SK-N-MC (cell line): Measurements from ENCODE around the gene CLEC4M.

Experiments used
- DNase-seq: peaks from one replicate; pipeline ENCODE4 v3.0.0-alpha.2; 2011; ENCODE audit warnings: low read depth, low spot score
- H3K27ac ChIP-seq: fragments of 200-600 bp; sonication (generic); 2 replicates; pipeline ENCODE4 v1.5.1; 2016; ENCODE audit warnings: mixed run types
- H3K36me3 ChIP-seq: fragments of 200-600 bp; sonication (generic); 2 replicates; pipeline ENCODE4 v1.6.1; 2017; ENCODE audit warnings: antibody characterized with exemption, low read length, mixed read lengths; ENCODE audit not compliant: insufficient read depth
- H3K4me3 ChIP-seq: fragments of 200-600 bp; sonication (generic); 2 replicates; pipeline ENCODE4 v1.5.1; 2016
- H3K9ac ChIP-seq: fragments of 200-600 bp; sonication (generic); 2 replicates; pipeline ENCODE4 v1.8.0; 2017; ENCODE audit warnings: mixed run types, mixed read lengths; ENCODE audit not compliant: insufficient read length
- H3K9me3 ChIP-seq: fragments of 200-600 bp; sonication (generic); 2 replicates; pipeline ENCODE4 v1.6.1; 2017; ENCODE audit warnings: low read depth, mild to moderate bottlenecking, antibody characterized with exemption, low read length, moderate library complexity, mixed read lengths
- EZH2 ChIP-seq: fragments of 200-600 bp; sonication (generic); IDR thresholded peaks from one replicate; pipeline ENCODE4 v1.6.1; 2017; ENCODE audit warnings: antibody characterized with exemption
- FOXP2 ChIP-seq: optimal IDR thresholded peaks from 2 replicates; pipeline ENCODE3; 2011; ENCODE audit warnings: mild to moderate bottlenecking, moderate library complexity; ENCODE audit not compliant: insufficient read depth; ENCODE audit errors: extremely low read length, control extremely low read depth
- POLR2AphosphoS5 ChIP-seq: IDR thresholded peaks from 2 replicates; pipeline ENCODE4 v1.6.1; 2012; ENCODE audit warnings: mild to moderate bottlenecking, low read depth, low read length, borderline replicate concordance

The CLEC4M gene

GRCh38 chr19:7738023-7738422 is 25.0 kb upstream of the CLEC4M start:
- Histone ChIP-seq H3K36me3 (no peaks in the 10 kb centered on the region), H3K4me3 (no peak overlapping the region), H3K9ac (no peak overlapping the region), H3K27ac (no peak overlapping the region), H3K9me3 (no peaks in the 10 kb centered on the region)
- TF ChIP-seq EZH2 (no peak), POLR2AphosphoS5 (no peak), FOXP2 (no peak)
- no peak for DNase-seq

GRCh38 chr19:7739211-7739755 is 23.8 kb upstream of the CLEC4M start:
- H3K36me3 ChIP-seq = no peaks in the 10 kb centered on the region
- no peak overlapping the region for H3K27ac ChIP-seq
- TF ChIP-seq EZH2 (no peak), POLR2AphosphoS5 (no peak), FOXP2 (no peak)
- no peak overlapping the region for H3K9ac ChIP-seq
- no peaks in the 10 kb centered on the region for H3K9me3 ChIP-seq
- no peak overlapping the region for H3K4me3 ChIP-seq
- DNase-seq = no peak

- Histone ChIP-seq H3K4me3 (no peak overlapping the region), H3K36me3 (no peaks in the 10 kb centered on the region), H3K9me3 (no peaks in the 10 kb centered on the region), H3K27ac (no peak overlapping the region), H3K9ac (no peak overlapping the region)
- TF ChIP-seq EZH2 (no peak), POLR2AphosphoS5 (no peak), FOXP2 (no peak)
- DNase-seq = no peak
Measured at GRCh38 chr19:7739801-7740681, 23.0 kb upstream of the CLEC4M start.

GRCh38 chr19:7740682-7741054 is 22.4 kb upstream of the CLEC4M start:
- no peaks in the 10 kb centered on the region for H3K9me3 ChIP-seq
- H3K27ac ChIP-seq = no peak overlapping the region
- H3K36me3 ChIP-seq = no peaks in the 10 kb centered on the region
- H3K4me3 ChIP-seq = no peak overlapping the region
- TF ChIP-seq POLR2AphosphoS5 = no peak
- no peak for TF ChIP-seq EZH2
- no peak for TF ChIP-seq FOXP2
- H3K9ac ChIP-seq = no peak overlapping the region
- no peak for DNase-seq

DNA sequence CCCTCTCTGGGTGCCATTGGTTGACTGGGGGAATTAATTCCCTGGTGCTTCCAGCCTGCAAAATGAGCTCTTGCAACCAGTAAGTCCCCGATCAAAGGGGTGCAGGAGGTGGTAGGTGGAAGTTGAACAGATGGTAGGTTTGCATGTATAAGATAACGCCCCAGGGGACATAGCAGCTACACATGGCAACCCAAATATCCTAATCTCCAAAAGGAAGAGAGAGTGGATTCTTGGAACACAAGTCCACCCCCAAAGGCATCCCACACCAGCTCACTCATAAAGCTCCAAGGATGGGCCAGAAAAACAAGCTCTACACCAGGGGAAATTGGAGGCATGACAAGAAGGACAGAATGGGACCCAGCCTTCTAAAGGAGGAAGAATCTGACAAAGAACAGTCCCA is 20.5 kb upstream of the CLEC4M start:
- Histone ChIP-seq H3K36me3 (no peaks in the 10 kb centered on the region), H3K27ac (no peak overlapping the region), H3K4me3 (no peak overlapping the region), H3K9ac (no peak overlapping the region), H3K9me3 (no peaks in the 10 kb centered on the region)
- DNase-seq = no peak
- TF ChIP-seq FOXP2 = no peak
- no peak for TF ChIP-seq EZH2
- TF ChIP-seq POLR2AphosphoS5 = no peak

GRCh38 chr19:7742991-7743390 is 20.1 kb upstream of the CLEC4M start:
- no peak for TF ChIP-seq POLR2AphosphoS5
- TF ChIP-seq FOXP2 = no peak
- no peak for TF ChIP-seq EZH2
- no peaks in the 10 kb centered on the region for H3K9me3 ChIP-seq
- no peak for DNase-seq
- H3K27ac ChIP-seq = no peak overlapping the region
- no peak overlapping the region for H3K9ac ChIP-seq
- no peaks in the 10 kb centered on the region for H3K36me3 ChIP-seq
- no peak overlapping the region for H3K4me3 ChIP-seq

DNA sequence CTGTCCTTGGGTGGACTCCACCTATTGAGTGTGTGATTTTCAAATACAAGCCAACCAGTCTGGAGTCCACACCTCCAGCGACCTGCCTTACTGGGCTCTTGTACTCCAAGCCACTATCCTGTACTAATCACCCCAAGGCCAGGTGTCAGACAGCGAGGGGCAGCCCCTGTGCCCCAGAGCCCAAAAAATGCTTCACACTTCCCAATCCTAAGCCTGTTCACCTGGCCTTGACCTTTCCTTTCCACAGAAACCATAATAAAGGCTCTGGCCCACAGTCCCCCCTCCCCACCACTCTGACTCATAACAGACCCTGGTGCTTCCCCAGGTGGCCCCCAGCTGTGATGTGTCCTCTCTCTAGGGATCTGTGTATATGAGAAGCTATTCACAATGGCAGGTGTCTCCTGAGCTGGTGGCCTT is 19.6 kb upstream of the CLEC4M start:
- Histone ChIP-seq H3K9me3 (no peaks in the 10 kb centered on the region), H3K36me3 (no peaks in the 10 kb centered on the region), H3K27ac (no peak overlapping the region), H3K9ac (no peak overlapping the region), H3K4me3 (no peak overlapping the region)
- no peak for DNase-seq
- no peak for TF ChIP-seq FOXP2
- no peak for TF ChIP-seq EZH2
- TF ChIP-seq POLR2AphosphoS5 = no peak

GRCh38 chr19:7744199-7744786 is 18.8 kb upstream of the CLEC4M start:
- H3K36me3 ChIP-seq = no peaks in the 10 kb centered on the region
- no peaks in the 10 kb centered on the region for H3K9me3 ChIP-seq
- no peak for DNase-seq

More at GRCh38 chr19:7744199-7744786, 18.8 kb upstream of the CLEC4M start:
- no peak overlapping the region for H3K27ac ChIP-seq
- TF ChIP-seq POLR2AphosphoS5 = no peak
- no peak for TF ChIP-seq FOXP2
- TF ChIP-seq EZH2 = no peak
- no peak overlapping the region for H3K4me3 ChIP-seq
- no peak overlapping the region for H3K9ac ChIP-seq
